Uterus (tissue), 4 donors: ENCODE results near the gene DGUOK. TPM values are rescaled to one million over a fixed set of nuclear protein-coding genes. Genes with fewer than 3 reads are reported as not detected.

Experiments used
- DNase-seq, 2 donors: peaks; one replicate each; pipeline ENCODE4 v3.0.0-alpha.2; 2019 to 2020
- H3K27ac ChIP-seq, 2 donors: fragments of 200-600 bp; sonication (generic); 1 replicate in 1 of 2; 2 replicates in 1 of 2; pipeline ENCODE4 v1.5.1; 2016 to 2018
- H3K27me3 ChIP-seq, 2 donors: fragments of 200-600 bp; sonication (generic); one replicate each; pipeline ENCODE4 v1.5.1; 2018 to 2019; ENCODE audit warnings: control low read depth in 1 of 2
- H3K36me3 ChIP-seq, 2 donors: fragments of 200-600 bp; sonication (generic); one replicate each; pipeline ENCODE4 v1.5.1; 2019; ENCODE audit warnings: control low read depth in 1 of 2
- H3K4me1 ChIP-seq, 2 donors: fragments of 200-600 bp; sonication (generic); one replicate each; pipeline ENCODE4 v1.5.1; 2018 to 2019; ENCODE audit warnings: control low read depth in 1 of 2
- H3K4me3 ChIP-seq, 2 donors: fragments of 200-600 bp; sonication (generic); 1 replicate in 1 of 2; 2 replicates in 1 of 2; pipeline ENCODE4 v1.5.1; 2018 to 2019; ENCODE audit warnings: mild to moderate bottlenecking in 1 of 2
- H3K9me3 ChIP-seq, 2 donors: fragments of 200-600 bp; sonication (generic); one replicate each; pipeline ENCODE4 v1.5.1; 2019; ENCODE audit warnings: control low read depth in 1 of 2
- POLR2A ChIP-seq, 2 donors: fragments of 450-650 bp; IDR thresholded peaks; one replicate each; pipeline ENCODE4 v1.6.1; 2016; ENCODE audit warnings: antibody characterized with exemption in 2 of 2, mild to moderate bottlenecking in 1 of 2, moderate library complexity in 1 of 2
- intact Hi-C: fragments of 100-400 bp; cut with DNase I; formaldehyde crosslinking; loops from one replicate; pipeline ENCODE4 v1.15.1; 2023; ENCODE audit warnings: low total_unique reads
- total RNA-seq, 4 donors: library from RNA; depleted of rRNA in 3 of 4; stranded (reverse); fragments of >200 nt in 3 of 4; gene quantifications; one replicate each; pipeline versions ENCODE4 v1.1.0 to v1.2.4, GENCODE V29; 2014 to 2023
- TF ChIP-seq, protein P1 (sequence below), 4 experiments: fragments of 200-600 bp in 2 of 4; fragments of 450-650 bp in 2 of 4; sonication (generic) in 2 of 4; IDR thresholded peaks; one replicate each; pipeline ENCODE4 v1.5.1; 2016 to 2019; ENCODE audit warnings: antibody characterized with exemption in 4 of 4, mild to moderate bottlenecking in 2 of 4, moderate library complexity in 1 of 4
- donor health status: DM: yes; HTN: yes; CAD: no.

The DGUOK gene
- total RNA-seq, 4 donors from 2014 or later, result 43.6 to 128 (median 58.6) TPM

DNA sequence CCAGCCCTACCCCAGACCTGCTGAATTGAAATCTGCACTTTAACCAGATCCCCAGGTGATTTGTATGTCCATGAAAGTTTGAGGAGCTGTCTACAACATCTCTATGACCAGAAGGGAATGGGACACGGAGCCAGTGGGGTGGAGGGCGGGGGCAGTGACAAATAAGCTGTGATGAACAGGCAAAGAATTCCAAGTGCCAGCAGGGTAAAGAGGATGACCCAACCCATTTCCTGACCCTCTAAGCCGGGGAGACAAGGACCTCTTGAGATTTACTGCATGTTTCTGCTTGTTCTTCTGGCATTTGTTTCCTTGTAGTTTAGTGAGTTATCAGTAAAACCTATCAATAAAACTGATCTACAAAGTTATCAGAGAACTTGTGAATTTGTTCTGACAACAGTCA, 66.7 kb downstream of the DGUOK start:
- Histone ChIP-seq H3K27me3 (no peaks in the 10 kb centered on the region), H3K36me3 (no peaks in the 10 kb centered on the region)
- intact Hi-C loops, result no loop called here

DNA sequence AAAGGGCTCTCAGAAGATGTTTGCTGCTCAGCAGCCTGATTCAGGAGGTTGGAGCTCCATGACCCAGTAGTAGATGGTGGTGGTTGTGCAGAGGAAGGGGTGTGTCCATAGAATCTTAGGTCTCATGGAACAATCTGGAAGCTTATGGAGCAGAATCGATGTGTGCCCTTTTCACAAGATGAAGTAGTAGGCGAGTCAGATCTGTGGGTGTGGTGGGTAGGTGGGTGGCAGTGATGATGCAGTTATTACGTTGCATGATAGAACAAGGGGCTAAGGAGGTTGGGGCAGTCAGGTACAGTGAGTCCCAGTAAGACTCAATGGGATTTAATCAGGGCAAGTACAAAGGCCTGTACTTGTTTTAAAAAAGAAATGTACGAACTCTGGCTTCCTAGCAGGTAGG, 67.1 kb downstream of the DGUOK start:
- Histone ChIP-seq H3K9me3 (no peaks in the 10 kb centered on the region), H3K36me3 (no peaks in the 10 kb centered on the region), H3K4me1 (no peaks in the 10 kb centered on the region), H3K27me3 (no peaks in the 10 kb centered on the region), H3K4me3 (no peak overlapping the region), H3K27ac (no peak overlapping the region)
- intact Hi-C loops, result no loop called here
- DNase-seq, result no peak
- TF ChIP-seq, protein P1, sequence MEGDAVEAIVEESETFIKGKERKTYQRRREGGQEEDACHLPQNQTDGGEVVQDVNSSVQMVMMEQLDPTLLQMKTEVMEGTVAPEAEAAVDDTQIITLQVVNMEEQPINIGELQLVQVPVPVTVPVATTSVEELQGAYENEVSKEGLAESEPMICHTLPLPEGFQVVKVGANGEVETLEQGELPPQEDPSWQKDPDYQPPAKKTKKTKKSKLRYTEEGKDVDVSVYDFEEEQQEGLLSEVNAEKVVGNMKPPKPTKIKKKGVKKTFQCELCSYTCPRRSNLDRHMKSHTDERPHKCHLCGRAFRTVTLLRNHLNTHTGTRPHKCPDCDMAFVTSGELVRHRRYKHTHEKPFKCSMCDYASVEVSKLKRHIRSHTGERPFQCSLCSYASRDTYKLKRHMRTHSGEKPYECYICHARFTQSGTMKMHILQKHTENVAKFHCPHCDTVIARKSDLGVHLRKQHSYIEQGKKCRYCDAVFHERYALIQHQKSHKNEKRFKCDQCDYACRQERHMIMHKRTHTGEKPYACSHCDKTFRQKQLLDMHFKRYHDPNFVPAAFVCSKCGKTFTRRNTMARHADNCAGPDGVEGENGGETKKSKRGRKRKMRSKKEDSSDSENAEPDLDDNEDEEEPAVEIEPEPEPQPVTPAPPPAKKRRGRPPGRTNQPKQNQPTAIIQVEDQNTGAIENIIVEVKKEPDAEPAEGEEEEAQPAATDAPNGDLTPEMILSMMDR (IDR thresholded peaks at IDR 0.05), result no peak
- TF ChIP-seq POLR2A (IDR thresholded peaks at IDR 0.05), result no peak

More for the DNA sequence above, 66.7 kb downstream of the DGUOK start:
- DNase-seq, result no peak
- Histone ChIP-seq H3K9me3 (no peaks in the 10 kb centered on the region), H3K4me1 (no peaks in the 10 kb centered on the region), H3K4me3 (no peak overlapping the region), H3K27ac (no peak overlapping the region)
- TF ChIP-seq, protein P1 (IDR thresholded peaks at IDR 0.05), result no peak
- no peak for TF ChIP-seq POLR2A (IDR thresholded peaks at IDR 0.05)

DNA sequence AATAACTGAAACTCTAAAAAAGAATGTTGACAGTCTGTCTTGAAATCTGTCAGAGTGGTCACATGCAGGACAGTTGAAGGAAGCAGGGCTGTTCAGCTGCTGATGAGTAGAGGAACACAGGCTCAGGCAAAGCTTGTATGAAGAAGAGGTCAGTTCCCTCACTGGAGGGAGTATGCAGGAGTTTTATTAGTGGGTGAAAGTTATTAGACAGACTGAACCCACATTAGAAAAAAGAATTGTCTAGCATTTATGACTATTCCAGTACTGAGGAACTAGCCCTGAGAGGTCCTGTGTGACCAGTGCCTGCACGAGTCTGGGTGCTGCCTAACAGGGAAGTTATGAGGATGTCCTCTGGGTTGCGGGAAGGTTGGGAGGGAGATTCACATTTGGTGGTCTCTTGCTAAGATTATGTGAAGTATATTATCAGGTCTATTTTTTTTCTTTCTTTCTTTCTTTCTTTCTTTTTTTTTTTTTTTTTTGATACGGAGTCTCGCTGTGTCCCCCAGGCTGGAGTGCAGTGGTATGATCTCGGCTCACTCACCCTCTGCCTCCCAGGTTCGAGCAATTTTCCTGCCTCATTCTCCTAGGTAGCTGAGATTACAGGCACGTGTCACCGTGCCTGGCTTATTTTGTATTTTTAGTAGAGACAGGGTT, 67.6 kb downstream of the DGUOK start:
- DNase-seq, result no peak
- intact Hi-C loops, result no loop called here
- TF ChIP-seq, protein P1 (IDR thresholded peaks at IDR 0.05), result no peak
- no peak for TF ChIP-seq POLR2A (IDR thresholded peaks at IDR 0.05)
- Histone ChIP-seq H3K4me1 (no peaks in the 10 kb centered on the region), H3K4me3 (no peak overlapping the region), H3K9me3 (no peaks in the 10 kb centered on the region), H3K27me3 (no peaks in the 10 kb centered on the region), H3K27ac (no peak overlapping the region), H3K36me3 (no peaks in the 10 kb centered on the region)

DNA sequence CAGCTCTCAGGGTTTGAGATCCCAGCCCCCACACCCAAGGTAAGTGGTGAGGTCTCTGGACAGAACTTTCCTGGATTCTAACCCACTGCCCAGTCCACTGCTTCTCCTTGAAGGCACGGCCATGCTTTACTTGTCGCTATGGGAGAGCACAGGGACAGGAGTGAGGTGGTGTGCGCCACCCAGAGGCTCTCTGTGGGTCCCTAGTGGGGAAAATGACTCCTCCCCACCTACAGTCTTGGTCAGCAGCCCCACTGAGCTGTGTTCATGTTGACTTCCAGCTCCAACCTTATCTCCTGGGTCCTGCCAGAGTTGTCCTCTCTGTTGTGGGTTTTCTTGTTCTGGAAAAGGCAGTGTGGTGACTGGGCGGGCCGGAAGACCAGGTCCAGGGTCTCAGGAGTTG, 69.1 kb downstream of the DGUOK start:
- TF ChIP-seq, protein P1 (IDR thresholded peaks at IDR 0.05), result no peak
- TF ChIP-seq POLR2A (IDR thresholded peaks at IDR 0.05), result no peak
- no peak for DNase-seq
- Histone ChIP-seq H3K27ac (no peak overlapping the region), H3K9me3 (no peaks in the 10 kb centered on the region), H3K36me3 (no peaks in the 10 kb centered on the region), H3K27me3 (no peaks in the 10 kb centered on the region), H3K4me3 (no peak overlapping the region), H3K4me1 (peaks cover 0 to 5% of the 10 kb centered on the region in 2 donors)
- intact Hi-C loops, result no loop called here

DNA sequence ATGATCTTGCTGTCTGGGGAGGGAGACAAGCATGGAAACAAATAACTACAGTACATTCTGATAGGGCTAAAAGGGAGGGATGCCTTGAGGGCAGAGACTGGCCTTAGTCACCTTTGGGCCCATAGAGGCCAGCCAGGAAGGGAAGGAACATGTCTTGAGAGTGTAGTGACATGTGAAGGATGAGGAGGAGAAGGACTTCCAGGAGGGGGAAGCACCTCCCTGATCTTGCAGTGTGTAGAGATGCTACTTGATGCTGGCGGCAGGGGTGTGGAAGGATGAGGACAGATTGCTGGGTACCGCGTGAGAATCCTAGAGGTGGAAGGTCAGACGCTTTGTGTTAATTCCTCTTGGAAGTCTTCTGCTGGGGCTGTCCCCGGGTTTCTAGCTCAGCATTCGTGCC, 71.1 kb downstream of the DGUOK start:
- intact Hi-C loops, result no loop called here
- H3K4me1 ChIP-seq, result peaks cover 0 to 5% of the 10 kb centered on the region in 2 donors
- no peaks in the 10 kb centered on the region for H3K36me3 ChIP-seq
- TF ChIP-seq, protein P1 (IDR thresholded peaks at IDR 0.05), result no peak
- no peak for TF ChIP-seq POLR2A (IDR thresholded peaks at IDR 0.05)
- H3K4me3 ChIP-seq, result no peak overlapping the region
- no peak for DNase-seq
- H3K9me3 ChIP-seq, result no peaks in the 10 kb centered on the region
- H3K27me3 ChIP-seq, result no peaks in the 10 kb centered on the region
- no peak overlapping the region for H3K27ac ChIP-seq
